GM12891 (cell line): ENCODE measurements around the gene NDUFB8.

Source experiments
- POLR2A ChIP-seq: IDR thresholded peaks from 2 replicates; pipeline ENCODE4 v1.6.1; 2011; ENCODE audit warnings: low read depth, low read length, control low read depth
- POLR2AphosphoS5 ChIP-seq: IDR thresholded peaks from 2 replicates; pipeline ENCODE4 v1.6.1; 2011; ENCODE audit warnings: low read depth, low read length, control low read depth
- POU2F2 ChIP-seq: IDR thresholded peaks from 2 replicates; pipeline ENCODE4 v1.6.1; 2011; ENCODE audit warnings: low read depth, mild to moderate bottlenecking, control low read depth, low read length, moderate library complexity
- SPI1 ChIP-seq: IDR thresholded peaks from 2 replicates; pipeline ENCODE4 v1.6.1; 2011; ENCODE audit warnings: low read depth, low read length, control low read depth
- TAF1 ChIP-seq: IDR thresholded peaks from 2 replicates; pipeline ENCODE4 v1.6.1; 2011; ENCODE audit warnings: low read depth, low read length, control low read depth

GRCh38 chr10:100567826-100568225, 38.2 kb upstream of the NDUFB8 start:
- no peak for TF ChIP-seq POLR2AphosphoS5
- TF ChIP-seq POLR2A: no peak
- no peak for TF ChIP-seq TAF1
- no peak for TF ChIP-seq SPI1
- no peak for TF ChIP-seq POU2F2
